ENCODE results near the gene ROPN1B. TPM values are rescaled to one million over a fixed set of nuclear protein-coding genes. Genes with fewer than 3 reads are reported as not detected.
"Not testable (repeated sequence)": the region's sequence is repeated elsewhere in the genome, so short reads cannot be mapped to it uniquely, and the experiment has no call there.

The ROPN1B gene
- total RNA-seq: not detected

DNA sequence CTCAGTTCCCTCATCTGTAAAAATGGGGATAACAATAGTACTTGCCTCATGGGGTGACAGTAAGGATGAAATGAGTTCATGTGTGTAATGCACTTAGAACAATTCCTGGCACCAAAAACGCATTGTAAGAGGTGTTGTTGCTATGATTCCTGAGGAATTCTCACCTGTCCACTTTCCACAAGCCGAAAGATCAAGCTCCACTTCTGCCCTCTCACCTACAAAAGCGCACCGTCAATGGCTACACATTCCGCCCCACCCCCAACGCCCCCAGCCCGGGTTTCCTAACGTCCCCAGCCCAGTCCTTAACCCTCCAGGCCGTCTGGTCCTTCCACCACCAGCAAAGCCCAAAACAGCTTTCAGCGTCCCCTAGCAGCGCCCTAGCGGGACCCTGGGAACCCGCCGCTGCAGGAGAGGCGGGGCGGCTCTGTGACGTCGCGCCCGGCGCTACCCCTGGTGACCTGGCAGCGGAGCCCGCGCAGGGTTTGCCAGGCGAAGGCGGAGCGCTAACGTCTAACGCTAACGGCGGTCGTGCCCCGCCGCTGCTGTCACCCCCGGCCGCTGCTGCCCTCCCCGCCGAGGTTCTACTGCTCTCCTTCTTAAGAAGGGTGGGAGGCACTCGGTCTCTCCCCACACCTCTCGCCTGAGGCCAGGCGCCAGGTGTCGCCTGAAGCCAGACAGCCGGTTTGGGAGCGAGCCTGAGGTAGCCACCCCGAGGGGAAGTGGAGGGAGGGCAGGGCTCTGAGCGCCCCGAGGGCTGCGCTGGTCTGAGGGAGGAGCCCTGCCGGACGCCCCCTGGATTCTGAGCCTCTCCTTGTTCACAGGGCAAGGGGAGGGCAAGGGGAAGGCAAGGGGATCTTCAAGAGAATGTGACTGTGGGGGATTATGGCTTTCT is at the start of gene ROPN1B:
ROPN1B (plus strand) TSS at position 478 of the 892 bp plus-strand sequence. CDS start 2,877 bp downstream, outside the sequence.
- not testable (repeated sequence) for H3K9me3 Mint-ChIP-seq, DNase-seq, H3K36me3 Mint-ChIP-seq, H3K4me1 Mint-ChIP-seq, H3K27ac Mint-ChIP-seq
- Mint-ChIP-seq H3K4me3 (peak within 1 kb of the TSS; percentile 33), H3K27me3 (peaks cover 26% of the 10 kb centered on the region)

DNA sequence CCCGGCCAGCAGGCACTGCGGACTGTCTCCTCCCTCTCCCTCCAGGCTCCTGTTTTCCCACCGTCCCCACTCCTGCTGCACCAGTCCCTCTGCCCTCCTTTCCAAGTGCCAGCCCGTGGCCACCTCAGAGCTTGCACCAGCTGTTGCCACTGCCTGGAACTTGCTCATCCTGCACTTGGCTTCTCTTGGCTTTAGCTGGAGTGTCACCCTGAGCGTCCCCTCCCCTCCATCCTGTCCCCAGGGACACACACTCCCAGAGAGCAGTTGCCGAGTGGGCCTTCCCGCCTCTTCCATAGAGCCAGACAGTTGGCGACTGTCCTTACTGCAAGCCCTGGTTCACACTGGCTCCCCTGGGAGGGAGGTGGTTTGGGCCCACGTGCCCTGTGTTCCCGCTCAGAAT is 48.8 kb upstream of the ROPN1B start:
- not testable (repeated sequence) for H3K36me3 Mint-ChIP-seq, H3K9me3 Mint-ChIP-seq, H3K27ac Mint-ChIP-seq, DNase-seq, H3K4me3 Mint-ChIP-seq, H3K27me3 Mint-ChIP-seq
- H3K4me1 Mint-ChIP-seq: peaks cover 24% of the 10 kb centered on the region

DNA sequence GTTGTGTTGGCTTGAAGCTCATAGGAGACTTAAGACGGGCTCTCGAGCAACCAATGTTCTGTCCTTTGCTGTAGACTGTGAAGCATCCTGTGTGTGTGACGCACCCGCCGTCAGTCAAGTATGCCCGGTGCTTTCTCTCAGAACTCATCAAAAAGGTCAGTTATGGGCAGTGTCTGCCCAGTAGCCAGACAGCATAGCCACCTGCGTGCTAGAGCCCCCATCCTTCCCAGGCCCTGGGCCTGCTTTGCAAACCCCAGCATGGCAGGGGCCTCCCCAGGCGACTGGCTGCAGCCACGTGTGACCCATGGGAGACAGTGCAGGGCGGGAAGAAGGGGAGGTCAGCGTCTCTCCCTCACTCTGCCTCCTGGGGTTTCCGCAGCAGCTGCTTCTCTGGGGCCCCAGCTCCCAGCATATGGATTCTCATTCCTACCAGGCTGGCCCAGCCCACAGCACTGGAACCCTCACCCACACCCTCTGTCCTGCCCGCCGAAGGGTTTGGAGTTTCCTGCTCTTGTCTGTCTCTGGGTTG is 48.2 kb upstream of the ROPN1B start:
- not testable (repeated sequence) for H3K4me3 Mint-ChIP-seq, H3K9me3 Mint-ChIP-seq, DNase-seq, H3K27ac Mint-ChIP-seq, H3K36me3 Mint-ChIP-seq, H3K27me3 Mint-ChIP-seq
- H3K4me1 Mint-ChIP-seq: peaks cover 23% of the 10 kb centered on the region

DNA sequence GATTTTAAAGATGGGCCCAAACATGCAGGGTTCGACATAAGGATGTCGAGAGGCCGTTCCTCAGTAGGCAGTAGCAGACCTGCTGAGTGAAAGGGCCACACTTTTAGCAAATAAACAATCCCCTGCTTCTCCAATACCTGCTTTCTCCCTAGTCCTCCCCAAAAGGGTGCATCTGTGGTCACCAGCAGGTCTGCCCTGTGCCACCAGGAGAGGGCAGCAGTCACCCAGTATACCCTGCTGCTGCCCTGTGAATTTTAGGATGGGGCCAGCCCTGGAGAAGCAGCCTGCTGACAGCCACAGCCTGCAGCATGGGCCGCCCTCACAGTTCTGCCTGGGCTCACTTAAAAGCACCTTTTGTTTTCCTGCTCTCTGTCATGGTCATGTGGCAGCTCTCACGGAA is 47.3 kb upstream of the ROPN1B start:
- H3K4me1 Mint-ChIP-seq: peaks cover 23% of the 10 kb centered on the region
- H3K4me3 Mint-ChIP-seq, H3K27me3 Mint-ChIP-seq, H3K27ac Mint-ChIP-seq, H3K9me3 Mint-ChIP-seq, H3K36me3 Mint-ChIP-seq: not testable (repeated sequence)
- DNase-seq: peak; percentile 36

DNA sequence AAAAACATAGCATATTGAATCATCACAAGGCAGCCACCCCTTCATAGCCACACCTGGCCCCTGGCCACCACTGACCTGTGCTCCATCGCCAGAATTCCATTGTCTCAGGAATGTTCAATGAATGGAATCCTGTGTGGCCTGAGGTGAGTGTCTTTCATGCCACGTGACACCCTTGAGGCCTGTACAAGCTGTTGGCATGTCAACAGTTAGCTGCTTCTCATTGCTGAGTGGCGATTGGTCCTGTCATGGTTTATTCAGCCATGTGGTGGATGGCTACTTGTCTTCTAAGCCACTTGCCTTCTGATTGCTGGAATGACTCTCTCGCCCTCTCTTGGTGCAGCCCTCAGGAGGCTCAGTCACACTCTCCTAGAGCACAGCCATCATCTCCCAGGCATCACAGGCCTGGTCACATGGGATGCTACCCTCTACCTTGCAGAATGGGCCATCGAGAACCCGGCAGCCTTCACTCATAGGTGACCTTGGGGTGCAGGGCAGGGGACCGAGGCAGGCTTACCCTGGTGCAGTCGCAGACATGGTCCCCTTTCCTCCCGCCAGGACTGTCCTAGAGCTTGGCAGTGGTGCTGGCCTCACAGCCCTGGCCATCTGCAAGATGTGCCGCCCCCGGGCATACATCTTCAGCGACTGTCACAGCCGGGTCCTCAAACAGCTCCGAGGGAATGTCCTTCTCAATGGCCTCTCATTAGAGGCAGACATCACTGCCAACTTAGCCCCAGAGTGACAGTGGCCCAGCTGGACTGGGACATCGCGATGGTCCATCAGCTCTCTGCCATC is 45.5 kb upstream of the ROPN1B start:
- not testable (repeated sequence) for H3K4me3 Mint-ChIP-seq, H3K4me1 Mint-ChIP-seq, H3K27ac Mint-ChIP-seq, H3K36me3 Mint-ChIP-seq, H3K27me3 Mint-ChIP-seq, H3K9me3 Mint-ChIP-seq, DNase-seq

DNA sequence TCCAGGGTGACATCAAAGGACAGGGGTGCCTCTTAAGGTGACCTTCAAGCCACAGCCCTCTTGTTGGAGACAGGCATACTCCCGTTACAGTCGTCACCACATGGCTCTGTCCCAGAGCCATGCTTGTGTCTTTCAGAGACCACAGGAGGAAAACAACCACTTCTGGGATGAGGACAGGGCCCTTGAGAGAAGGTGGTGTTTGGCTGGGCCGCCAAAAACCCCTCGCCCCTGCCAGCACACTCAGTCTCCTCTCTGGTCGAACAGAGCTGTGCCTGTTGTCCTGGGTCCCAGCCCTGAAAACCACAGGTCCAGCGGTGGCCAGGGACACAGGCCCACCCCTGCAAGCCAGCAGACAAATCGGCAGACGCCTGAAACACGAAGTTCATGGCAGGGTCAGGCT is 44.7 kb upstream of the ROPN1B start:
- not testable (repeated sequence) for H3K4me3 Mint-ChIP-seq, H3K27me3 Mint-ChIP-seq, H3K27ac Mint-ChIP-seq, H3K9me3 Mint-ChIP-seq, DNase-seq, H3K4me1 Mint-ChIP-seq, H3K36me3 Mint-ChIP-seq

DNA sequence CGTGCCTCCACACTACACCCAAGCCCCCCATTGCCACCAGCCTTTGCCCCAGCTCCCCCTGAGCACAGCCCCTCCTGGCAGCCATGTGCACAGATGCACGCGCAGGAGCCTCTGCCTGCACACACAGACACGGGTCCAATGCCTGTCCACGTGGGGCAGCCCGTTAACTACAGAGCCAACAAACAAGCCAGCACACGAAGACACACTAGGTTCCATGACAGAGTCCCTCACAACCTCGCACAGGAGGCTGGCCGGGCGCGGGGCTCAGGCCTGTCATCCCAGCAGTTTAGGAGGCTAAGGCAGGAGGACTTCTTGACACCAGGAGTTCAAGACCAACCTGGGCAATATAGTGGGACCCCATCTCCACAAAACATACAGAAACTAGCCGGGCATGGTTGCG is 43.3 kb upstream of the ROPN1B start:
- H3K9me3 Mint-ChIP-seq, H3K36me3 Mint-ChIP-seq, H3K27ac Mint-ChIP-seq, H3K4me1 Mint-ChIP-seq, DNase-seq, H3K4me3 Mint-ChIP-seq, H3K27me3 Mint-ChIP-seq: not testable (repeated sequence)

DNA sequence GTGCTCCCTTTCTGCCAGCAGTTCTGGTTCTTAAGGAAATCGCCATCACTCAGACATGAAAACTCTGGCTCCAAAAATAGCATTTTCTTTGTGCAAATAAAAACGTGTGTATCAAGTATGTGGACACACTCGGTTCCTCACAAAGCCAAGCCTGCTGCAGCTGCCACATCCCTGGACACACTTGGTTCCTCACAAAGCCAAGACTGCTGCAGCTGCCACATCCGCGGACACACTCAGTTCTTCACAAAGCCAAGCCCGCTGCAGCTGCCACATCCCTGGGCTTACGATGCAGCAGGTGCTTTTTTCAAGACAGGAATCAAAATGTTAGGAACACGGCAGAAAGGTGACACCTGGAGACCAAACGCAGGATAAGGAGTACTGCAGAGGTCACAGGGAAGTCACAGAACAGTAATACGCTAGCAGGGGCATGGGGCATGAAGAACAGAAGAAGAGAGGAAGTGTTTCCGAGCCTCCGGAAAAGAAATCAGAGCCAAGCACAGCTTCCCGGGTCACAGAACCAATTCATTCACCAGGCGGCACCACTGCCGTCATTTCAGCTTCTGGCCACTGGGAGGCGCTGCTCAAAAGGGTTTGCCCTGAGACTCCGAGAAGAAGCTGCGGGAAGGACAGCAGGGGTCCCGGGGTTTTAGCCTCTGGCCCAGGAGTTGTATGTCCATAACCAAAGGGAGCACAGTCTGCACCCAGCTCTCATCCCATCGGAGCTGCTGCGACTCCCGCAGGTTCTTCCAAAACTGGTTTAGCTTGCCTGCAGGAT is 40.0 kb upstream of the ROPN1B start:
- not testable (repeated sequence) for H3K27me3 Mint-ChIP-seq, H3K36me3 Mint-ChIP-seq, H3K4me3 Mint-ChIP-seq, H3K9me3 Mint-ChIP-seq, H3K27ac Mint-ChIP-seq, H3K4me1 Mint-ChIP-seq
- DNase-seq: peak; percentile 55

DNA sequence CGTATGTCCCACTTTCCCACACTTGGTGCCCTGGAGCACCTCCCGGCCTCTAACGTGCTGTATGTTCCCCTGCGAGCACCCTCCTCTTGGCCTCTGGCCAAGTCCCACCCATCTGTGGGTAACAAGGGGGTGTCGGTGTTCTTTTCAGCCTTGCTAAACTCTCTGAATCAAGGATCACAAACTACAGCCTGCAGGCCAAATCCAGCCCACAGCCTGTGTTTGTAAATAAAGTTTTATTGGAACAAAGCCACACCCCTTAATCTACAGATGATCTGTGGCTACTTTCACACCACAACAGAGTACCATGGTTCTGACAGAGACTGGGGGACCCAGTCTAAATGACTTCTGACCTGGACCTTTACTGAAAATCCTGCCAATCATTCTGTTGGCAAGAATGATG is 39.2 kb upstream of the ROPN1B start:
- not testable (repeated sequence) for H3K36me3 Mint-ChIP-seq, H3K4me1 Mint-ChIP-seq, H3K9me3 Mint-ChIP-seq, H3K4me3 Mint-ChIP-seq, DNase-seq, H3K27me3 Mint-ChIP-seq, H3K27ac Mint-ChIP-seq

DNA sequence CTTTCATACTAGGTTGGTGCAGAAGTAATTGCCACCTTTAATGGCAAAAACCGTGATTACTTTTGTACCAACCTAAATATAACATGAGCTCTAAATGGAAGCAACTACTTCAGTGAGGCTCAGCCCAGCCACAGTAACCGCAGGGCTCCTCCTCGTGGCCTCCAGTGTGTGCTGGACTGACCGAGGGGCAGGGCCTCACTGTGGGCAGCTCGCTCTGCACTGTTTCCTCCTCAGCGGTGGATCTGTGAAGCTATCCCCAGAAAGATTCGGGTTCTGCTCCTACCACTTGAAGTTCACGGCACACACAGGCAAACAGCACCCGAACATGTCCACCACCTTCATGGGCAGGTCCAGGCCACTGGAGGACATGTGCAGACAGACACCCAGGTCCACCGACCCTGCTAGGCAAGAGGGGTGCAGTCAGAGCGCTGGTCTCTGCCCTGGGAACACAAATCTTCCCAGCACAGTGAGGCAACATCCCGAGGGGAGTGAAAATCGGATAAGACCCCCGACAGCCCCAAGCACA is 37.6 kb upstream of the ROPN1B start:
- H3K27me3 Mint-ChIP-seq, H3K27ac Mint-ChIP-seq, H3K9me3 Mint-ChIP-seq, H3K4me1 Mint-ChIP-seq, H3K4me3 Mint-ChIP-seq, DNase-seq, H3K36me3 Mint-ChIP-seq: not testable (repeated sequence)

DNA sequence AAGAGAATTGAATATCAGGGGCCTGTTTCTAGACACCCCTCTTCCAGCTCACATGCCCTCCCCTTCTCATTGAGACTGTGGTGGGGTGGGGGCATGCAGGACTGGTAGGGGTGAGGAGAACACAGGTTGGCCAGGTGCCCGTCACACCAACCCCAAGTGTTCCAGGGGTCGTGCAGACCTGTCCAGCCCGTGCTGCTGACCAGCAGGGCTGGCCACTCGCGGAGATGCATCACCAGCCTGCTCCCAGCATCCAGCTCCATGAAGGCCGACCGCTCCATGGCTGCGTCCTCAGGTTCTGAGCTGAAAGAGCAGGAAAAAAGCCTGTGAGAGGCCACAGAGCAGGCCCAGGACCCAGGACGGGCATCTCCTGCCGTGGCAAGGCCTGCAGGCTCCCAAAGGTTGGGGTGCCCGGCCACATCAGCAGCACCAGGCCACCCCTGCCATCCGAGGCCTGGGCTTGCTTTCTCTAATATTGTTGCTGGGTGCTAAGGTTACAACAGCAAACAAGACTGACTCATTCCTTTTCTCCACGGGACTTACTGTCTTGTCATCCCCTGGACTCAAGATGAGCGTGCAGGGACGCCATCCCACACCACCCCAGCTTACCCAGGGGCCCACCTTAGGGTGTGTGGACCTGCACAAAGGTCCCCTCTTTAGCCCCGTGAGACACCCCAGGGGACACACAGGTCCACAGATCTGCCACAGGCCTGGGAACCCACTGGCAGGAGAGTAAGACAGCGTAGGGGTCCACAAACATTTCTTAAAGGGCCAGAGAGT is 35.4 kb upstream of the ROPN1B start:
- H3K36me3 Mint-ChIP-seq, H3K9me3 Mint-ChIP-seq, H3K27ac Mint-ChIP-seq, H3K4me3 Mint-ChIP-seq, DNase-seq, H3K4me1 Mint-ChIP-seq: not testable (repeated sequence)
- peaks cover 10% of the 10 kb centered on the region for H3K27me3 Mint-ChIP-seq

DNA sequence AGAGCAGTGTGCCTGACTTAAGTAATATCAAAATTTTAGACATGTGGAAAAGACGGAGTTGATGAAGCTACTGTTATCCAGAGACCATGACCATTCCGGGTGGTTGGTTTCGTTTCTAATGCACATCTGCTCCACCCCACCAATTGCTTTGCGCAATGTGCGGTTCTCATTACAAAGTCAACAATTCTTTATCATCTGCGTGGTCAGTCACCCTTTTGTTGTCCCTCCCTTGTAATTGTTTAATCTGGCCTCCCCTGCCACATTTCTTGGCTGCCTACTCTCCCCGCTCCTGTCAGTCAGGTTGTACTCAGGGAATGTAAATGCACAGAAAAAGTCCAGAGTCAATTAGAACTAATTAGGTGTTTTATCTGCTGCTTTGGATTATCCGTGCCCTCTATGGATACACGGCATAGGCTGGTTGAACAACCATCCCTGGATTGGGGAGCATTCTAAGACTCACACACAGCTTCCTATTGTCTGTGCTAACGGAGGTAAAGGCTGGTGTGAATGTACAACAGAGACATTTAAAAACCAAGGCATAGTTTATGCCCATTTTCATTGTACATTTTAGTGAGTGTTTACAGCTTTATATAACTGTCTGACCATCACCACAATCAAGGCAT is 33.6 kb upstream of the ROPN1B start:
- not testable (repeated sequence) for H3K9me3 Mint-ChIP-seq, H3K27ac Mint-ChIP-seq, H3K4me3 Mint-ChIP-seq, H3K36me3 Mint-ChIP-seq, DNase-seq, H3K4me1 Mint-ChIP-seq
- H3K27me3 Mint-ChIP-seq: peaks cover 10% of the 10 kb centered on the region

DNA sequence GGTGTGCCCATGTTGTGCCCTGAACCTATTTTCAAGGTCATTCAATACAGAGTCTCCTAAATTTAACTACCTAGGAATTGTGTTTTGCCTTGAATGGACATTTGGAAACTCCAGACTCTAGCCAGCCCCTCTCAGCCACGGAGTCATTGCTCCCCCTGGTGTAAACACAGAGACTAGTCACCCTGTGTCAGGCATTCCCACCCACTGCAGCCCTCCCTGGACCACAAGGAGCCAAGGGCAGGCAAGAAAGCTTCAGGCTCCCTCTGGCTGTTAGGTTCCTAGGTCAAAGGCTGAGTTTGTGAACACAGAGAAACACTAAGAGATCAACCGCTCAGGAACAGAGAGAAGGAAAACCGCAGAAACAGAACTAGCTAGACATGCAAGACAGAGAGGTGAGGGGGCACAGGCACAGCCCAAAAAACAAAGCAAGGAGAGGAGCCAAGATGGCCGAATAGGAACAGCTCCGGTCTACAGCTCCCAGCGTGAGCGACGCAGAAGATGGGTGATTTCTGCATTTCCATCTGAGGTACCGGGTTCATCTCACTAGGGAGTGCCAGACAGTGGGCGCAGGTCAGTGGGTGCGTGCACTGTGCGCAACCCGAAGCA is 32.7 kb upstream of the ROPN1B start:
- H3K27me3 Mint-ChIP-seq: peaks cover 10% of the 10 kb centered on the region
- not testable (repeated sequence) for H3K9me3 Mint-ChIP-seq, H3K4me3 Mint-ChIP-seq, DNase-seq, H3K27ac Mint-ChIP-seq, H3K4me1 Mint-ChIP-seq, H3K36me3 Mint-ChIP-seq

DNA sequence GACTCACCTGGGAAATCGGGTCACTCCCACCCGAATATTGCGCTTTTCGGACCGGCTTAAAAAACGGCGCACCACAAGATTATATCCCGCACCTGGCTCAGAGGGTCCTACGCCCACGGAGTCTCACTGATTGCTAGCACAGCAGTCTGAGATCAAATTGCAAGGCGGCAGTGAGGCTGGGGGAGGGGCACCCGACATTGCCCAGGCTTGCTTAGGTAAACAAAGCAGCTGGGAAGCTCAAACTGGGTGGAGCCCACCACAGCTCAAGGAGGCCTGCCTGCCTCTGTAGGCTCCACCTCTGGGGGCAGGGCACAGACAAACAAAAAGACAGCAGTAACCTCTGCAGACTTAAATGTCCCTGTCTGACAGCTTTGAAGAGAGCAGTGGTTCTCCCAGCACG is 32.1 kb upstream of the ROPN1B start:
- not testable (repeated sequence) for H3K9me3 Mint-ChIP-seq, H3K27ac Mint-ChIP-seq, H3K36me3 Mint-ChIP-seq, H3K4me1 Mint-ChIP-seq, DNase-seq, H3K4me3 Mint-ChIP-seq
- H3K27me3 Mint-ChIP-seq: peaks cover 10% of the 10 kb centered on the region

Data from activated naive CD8-positive, alpha-beta T cell treated with anti-CD3 and anti-CD28 coated beads for 36 hours (primary cell).